Measurements from ENCODE around the gene SCEL.
"Not testable (repeated sequence)": the region's sequence is repeated elsewhere in the genome, so short reads cannot be mapped to it uniquely, and the experiment has no call there.

The SCEL gene

GRCh38 chr13:77660841-77661250, 125.3 kb downstream of the SCEL start:
- Histone ChIP-seq H3K4me1 (ENCODE audit: control insufficient read depth in 1 of 2, insufficient read depth in 1 of 2, low read depth in 1 of 2, low read length in 1 of 2) (peaks cover 6 to 14% of the 10 kb centered on the region in 2 experiments), H3K4me3 (ENCODE audit: low read depth in 1 of 2, low read length in 1 of 2) (no peak overlapping the region), H3K27ac (no peak overlapping the region), H3K36me3 (no peaks in the 10 kb centered on the region), H3K27me3 (no peaks in the 10 kb centered on the region), H3K9me3 (no peaks in the 10 kb centered on the region)
- TF ChIP-seq CTCF (IDR thresholded peaks at IDR 0.05) = no peak

- not testable (repeated sequence) for H3K4me3 ChIP-seq (ENCODE audit: low read depth in 1 of 2, low read length in 1 of 2); H3K4me1 ChIP-seq (ENCODE audit: control insufficient read depth in 1 of 2, insufficient read depth in 1 of 2, low read depth in 1 of 2, low read length in 1 of 2); H3K27me3 ChIP-seq; H3K36me3 ChIP-seq; H3K27ac ChIP-seq; H3K9me3 ChIP-seq
These were observed 126.8 kb downstream of the SCEL start for GRCh38 chr13:77662301-77662700.

DNA sequence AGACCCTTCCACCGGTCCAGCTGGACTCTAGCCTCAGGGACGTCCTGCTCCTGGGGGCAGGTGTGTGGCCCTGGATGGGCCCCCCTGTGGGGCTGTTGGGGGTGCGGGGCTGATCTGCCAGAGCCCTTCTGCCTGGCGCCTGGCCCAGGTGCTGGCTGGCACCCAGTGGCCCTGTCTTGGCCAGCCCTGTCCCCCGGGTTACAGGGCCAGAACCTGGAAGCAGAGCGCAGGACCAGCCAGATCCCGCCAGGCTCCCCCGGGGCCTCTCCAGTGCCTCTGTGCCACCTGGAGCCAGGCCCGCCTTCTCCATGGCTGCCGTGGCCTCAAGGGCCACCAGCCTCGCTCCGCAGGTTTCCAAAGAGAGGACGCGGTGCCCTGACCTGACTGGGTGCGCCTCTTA, 127.3 kb downstream of the SCEL start:
- not testable (repeated sequence) for H3K4me3 ChIP-seq (ENCODE audit: low read depth in 1 of 2, low read length in 1 of 2); H3K27me3 ChIP-seq; H3K36me3 ChIP-seq; H3K27ac ChIP-seq; H3K4me1 ChIP-seq (ENCODE audit: control insufficient read depth in 1 of 2, insufficient read depth in 1 of 2, low read depth in 1 of 2, low read length in 1 of 2); H3K9me3 ChIP-seq

DNA sequence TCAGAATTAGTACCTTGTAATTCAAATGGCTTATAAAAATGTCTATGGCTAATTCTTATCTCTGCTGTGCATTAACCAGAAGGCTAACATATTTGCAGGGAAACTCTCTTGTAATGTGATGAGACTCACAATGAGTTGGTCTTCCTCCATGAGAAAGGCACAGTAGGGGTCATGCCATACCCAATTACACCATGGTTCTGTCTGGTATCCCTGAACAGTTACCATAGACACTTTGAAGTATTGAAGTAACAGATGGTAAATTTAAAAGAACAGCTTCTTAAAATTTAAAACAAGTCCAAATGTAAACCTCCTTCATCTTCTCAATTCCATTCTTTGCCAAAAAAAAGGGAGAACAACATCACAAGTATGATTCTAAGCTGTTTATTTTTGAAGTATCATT, 139.3 kb downstream of the SCEL start:
- TF ChIP-seq CTCF (IDR thresholded peaks at IDR 0.05) = no peak
- H3K27me3 ChIP-seq = no peaks in the 10 kb centered on the region
- H3K4me1 ChIP-seq (ENCODE audit: control insufficient read depth in 1 of 2, insufficient read depth in 1 of 2, low read depth in 1 of 2, low read length in 1 of 2) = no peaks in the 10 kb centered on the region
- no peaks in the 10 kb centered on the region for H3K36me3 ChIP-seq
- H3K9me3 ChIP-seq = no peaks in the 10 kb centered on the region
- no peak overlapping the region for H3K27ac ChIP-seq
- H3K4me3 ChIP-seq (ENCODE audit: low read depth in 1 of 2, low read length in 1 of 2) = no peak overlapping the region

GRCh38 chr13:77678691-77679235, 143.3 kb downstream of the SCEL start:
- H3K36me3 ChIP-seq = no peaks in the 10 kb centered on the region
- H3K9me3 ChIP-seq = no peaks in the 10 kb centered on the region
- H3K27me3 ChIP-seq = no peaks in the 10 kb centered on the region
- no peak overlapping the region for H3K4me3 ChIP-seq (ENCODE audit: low read depth in 1 of 2, low read length in 1 of 2)
- TF ChIP-seq CTCF (IDR thresholded peaks at IDR 0.05) = no peak
- no peak overlapping the region for H3K27ac ChIP-seq
- no peaks in the 10 kb centered on the region for H3K4me1 ChIP-seq (ENCODE audit: control insufficient read depth in 1 of 2, insufficient read depth in 1 of 2, low read depth in 1 of 2, low read length in 1 of 2)

- no peak overlapping the region for H3K4me3 ChIP-seq (ENCODE audit: low read depth in 1 of 2, low read length in 1 of 2)
- H3K9me3 ChIP-seq = no peaks in the 10 kb centered on the region
- no peaks in the 10 kb centered on the region for H3K36me3 ChIP-seq
- no peaks in the 10 kb centered on the region for H3K4me1 ChIP-seq (ENCODE audit: control insufficient read depth in 1 of 2, insufficient read depth in 1 of 2, low read depth in 1 of 2, low read length in 1 of 2)
- TF ChIP-seq CTCF (IDR thresholded peaks at IDR 0.05) = no peak
- H3K27ac ChIP-seq = no peak overlapping the region
- H3K27me3 ChIP-seq = peaks cover 18% of the 10 kb centered on the region
These were observed 152.3 kb downstream of the SCEL start for GRCh38 chr13:77687799-77688198.

DNA sequence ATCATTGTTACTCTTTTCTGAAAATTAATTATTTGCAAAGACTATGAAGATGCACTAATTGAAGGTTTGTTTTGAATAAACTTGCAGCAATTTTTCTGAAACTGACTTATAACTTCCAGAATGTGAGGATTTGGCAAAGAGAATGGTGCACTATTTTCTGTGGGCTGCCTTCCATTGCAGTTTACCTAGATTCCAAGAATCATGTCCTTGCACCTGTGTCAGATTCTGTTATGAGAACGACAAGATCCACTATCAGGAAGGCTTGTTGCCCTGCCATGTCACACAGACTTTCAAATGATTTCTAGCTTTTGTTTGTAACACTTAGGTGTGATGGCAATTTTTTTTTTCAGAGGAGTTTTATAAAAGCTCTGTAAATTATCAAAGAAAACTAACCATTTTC, 156.4 kb downstream of the SCEL start:
- Histone ChIP-seq H3K4me1 (ENCODE audit: control insufficient read depth in 1 of 2, insufficient read depth in 1 of 2, low read depth in 1 of 2, low read length in 1 of 2) (peaks cover 0 to 3% of the 10 kb centered on the region in 2 experiments), H3K36me3 (no peaks in the 10 kb centered on the region), H3K27me3 (peaks cover 51% of the 10 kb centered on the region), H3K4me3 (ENCODE audit: low read depth in 1 of 2, low read length in 1 of 2) (no peak overlapping the region), H3K9me3 (no peaks in the 10 kb centered on the region), H3K27ac (no peak overlapping the region)
- TF ChIP-seq CTCF (IDR thresholded peaks at IDR 0.05) = no peak
